OCI-LY7 (cell line): ENCODE results near the gene CD74. TPM values are rescaled to one million over a fixed set of nuclear protein-coding genes. Genes with fewer than 3 reads are reported as not detected.

Experiments used
- BruUV-seq: library from RNA; stranded (reverse); fragments of 400-500 nt; replicated peaks from 2 replicates; lab custom pipeline; 2021; lab: Mats Ljungman, UMichigan
- CTCF ChIA-PET: fragments of 300-600 bp; sonication (Branson Sonifier 250); formaldehyde crosslinking; loops from one replicate; lab custom pipeline; 2022; ENCODE audit warnings: antibody characterized with exemption; ENCODE audit not compliant: unreplicated experiment; lab: Charles Lee
- POLR2A ChIA-PET: fragments of 300-600 bp; sonication (Branson Sonifier 250); formaldehyde crosslinking; loops from one replicate; lab custom pipeline; 2022; ENCODE audit warnings: antibody characterized with exemption; lab: Charles Lee
- DNase-seq: peaks from one replicate; pipeline ENCODE4 v3.0.0-alpha.2; 2015; ENCODE audit warnings: low spot score
- H2AFZ ChIP-seq: fragments of 200-600 bp; sonication (generic), shearing (Covaris generic); 2 replicates; pipeline ENCODE4 v1.6.1; 2014; ENCODE audit warnings: mild to moderate bottlenecking, antibody characterized with exemption, low read length, moderate library complexity
- H3K27ac ChIP-seq: fragments of 200-600 bp; sonication (generic); 2 replicates; pipeline ENCODE4 v1.5.1; 2014; ENCODE audit warnings: mixed run types, low read depth, mild to moderate bottlenecking, moderate library complexity, low read length, inconsistent platforms; ENCODE audit not compliant: poor library complexity, severe bottlenecking
- H3K36me3 ChIP-seq: fragments of 200-600 bp; sonication (generic); 2 replicates; pipeline ENCODE4 v1.6.1; 2014; ENCODE audit warnings: mild to moderate bottlenecking, antibody characterized with exemption, low read length, moderate library complexity, mixed read lengths; ENCODE audit not compliant: insufficient read depth
- H3K4me1 ChIP-seq: fragments of 200-600 bp; sonication (generic); 2 replicates; pipeline ENCODE4 v1.5.1; 2014; ENCODE audit warnings: mild to moderate bottlenecking, low read length; ENCODE audit not compliant: insufficient read depth, poor library complexity, severe bottlenecking
- H3K4me2 ChIP-seq: fragments of 200-600 bp; sonication (generic); 2 replicates; pipeline ENCODE4 v1.6.1; 2014; ENCODE audit warnings: mild to moderate bottlenecking, low read length
- H3K4me3 ChIP-seq: fragments of 200-600 bp; sonication (generic); 2 replicates; pipeline ENCODE4 v1.5.1; 2014; ENCODE audit warnings: mild to moderate bottlenecking, low read depth, low read length; ENCODE audit not compliant: poor library complexity, severe bottlenecking
- H3K79me2 ChIP-seq: fragments of 200-600 bp; sonication (generic); 2 replicates; pipeline ENCODE4 v1.6.1; 2016; ENCODE audit warnings: low read depth, mild to moderate bottlenecking, low read length, moderate library complexity, mixed read lengths; ENCODE audit not compliant: insufficient read depth
- H3K9me2 ChIP-seq: fragments of 200-600 bp; sonication (generic); 2 replicates; pipeline ENCODE4 v1.6.1; 2016; ENCODE audit warnings: mild to moderate bottlenecking, low read length, mixed read lengths; ENCODE audit not compliant: insufficient read depth
- H3K9me3 ChIP-seq: fragments of 200-600 bp; sonication (generic); 2 replicates; pipeline ENCODE4 v1.6.1; 2014; ENCODE audit warnings: mild to moderate bottlenecking, mixed run types, low read length, mixed read lengths
- H4K20me1 ChIP-seq: fragments of 200-600 bp; sonication (generic); 2 replicates; pipeline ENCODE4 v1.6.1; 2014; ENCODE audit warnings: mild to moderate bottlenecking, antibody characterized with exemption, low read length, moderate library complexity, mixed read lengths; ENCODE audit not compliant: insufficient read depth
- EZH2phosphoT487 ChIP-seq: fragments of 200-600 bp; sonication (generic); IDR thresholded peaks from 2 replicates; pipeline ENCODE4 v1.6.1; 2018; ENCODE audit warnings: low read depth, borderline replicate concordance, mild to moderate bottlenecking, mixed run types, antibody characterized with exemption, low read length, moderate library complexity, mixed read lengths
- intact Hi-C: fragments of 100-400 bp; cut with micrococcal nuclease; formaldehyde crosslinking; loops from one replicate; pipeline ENCODE4 v1.10.0; 2022; ENCODE audit not compliant: unreplicated experiment
- total RNA-seq, 2 experiments: library from RNA; depleted of rRNA in 1 of 2; stranded (reverse); fragments of >200 nt in 1 of 2; shearing (Covaris generic) in 1 of 2; gene quantifications; 2 replicates each; pipeline ENCODE4 v1.2.3, GENCODE V29; 2014 to 2022
- TF ChIP-seq, protein P1 (sequence below): fragments of 200-600 bp; sonication (generic); conservative IDR thresholded peaks from 2 replicates; pipeline ENCODE4 v1.5.1; 2014; ENCODE audit warnings: mild to moderate bottlenecking, antibody characterized with exemption, low read length, moderate library complexity, mixed read lengths

CD74 gene
- total RNA-seq, 2 experiments from 2014 or later, result 1,759 to 3,686 TPM

DNA sequence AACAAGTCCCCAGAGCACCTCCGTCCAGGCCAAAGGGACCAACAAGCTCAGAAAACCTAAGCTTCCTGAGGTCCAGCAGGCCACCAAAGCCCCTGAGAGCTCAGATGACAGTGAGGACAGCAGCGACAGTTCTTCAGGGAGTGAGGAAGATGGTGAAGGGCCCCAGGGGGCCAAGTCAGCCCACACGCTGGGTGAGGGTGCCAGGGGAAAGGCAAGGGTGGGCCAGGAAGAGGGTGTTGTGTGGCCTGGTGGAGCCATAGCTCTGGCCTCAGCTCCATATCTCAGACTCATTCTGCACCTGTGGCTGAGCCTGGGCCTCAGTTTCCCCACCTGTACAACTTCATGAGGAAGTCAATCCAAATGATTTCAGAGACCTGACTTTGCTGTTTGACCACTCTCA lies 20.7 kb downstream of the CD74 start:
- Histone ChIP-seq H3K4me2 (no peak overlapping the region), H2AFZ (no peak overlapping the region), H3K4me1 (no peaks in the 10 kb centered on the region), H3K79me2 (no peaks in the 10 kb centered on the region), H3K27ac (no peak overlapping the region), H3K9me2 (no peaks in the 10 kb centered on the region), H4K20me1 (no peaks in the 10 kb centered on the region), H3K9me3 (no peaks in the 10 kb centered on the region), H3K4me3 (no peak overlapping the region), H3K36me3 (peaks cover 98% of the 10 kb centered on the region)
- POLR2A ChIA-PET, result no interaction called here
- no peak for DNase-seq
- no TSS peak for BruUV-seq
- TF ChIP-seq, protein P1, sequence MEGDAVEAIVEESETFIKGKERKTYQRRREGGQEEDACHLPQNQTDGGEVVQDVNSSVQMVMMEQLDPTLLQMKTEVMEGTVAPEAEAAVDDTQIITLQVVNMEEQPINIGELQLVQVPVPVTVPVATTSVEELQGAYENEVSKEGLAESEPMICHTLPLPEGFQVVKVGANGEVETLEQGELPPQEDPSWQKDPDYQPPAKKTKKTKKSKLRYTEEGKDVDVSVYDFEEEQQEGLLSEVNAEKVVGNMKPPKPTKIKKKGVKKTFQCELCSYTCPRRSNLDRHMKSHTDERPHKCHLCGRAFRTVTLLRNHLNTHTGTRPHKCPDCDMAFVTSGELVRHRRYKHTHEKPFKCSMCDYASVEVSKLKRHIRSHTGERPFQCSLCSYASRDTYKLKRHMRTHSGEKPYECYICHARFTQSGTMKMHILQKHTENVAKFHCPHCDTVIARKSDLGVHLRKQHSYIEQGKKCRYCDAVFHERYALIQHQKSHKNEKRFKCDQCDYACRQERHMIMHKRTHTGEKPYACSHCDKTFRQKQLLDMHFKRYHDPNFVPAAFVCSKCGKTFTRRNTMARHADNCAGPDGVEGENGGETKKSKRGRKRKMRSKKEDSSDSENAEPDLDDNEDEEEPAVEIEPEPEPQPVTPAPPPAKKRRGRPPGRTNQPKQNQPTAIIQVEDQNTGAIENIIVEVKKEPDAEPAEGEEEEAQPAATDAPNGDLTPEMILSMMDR, result no peak
- TF ChIP-seq EZH2phosphoT487, result no peak
- CTCF ChIA-PET, result no interaction called here
- intact Hi-C loops, result no loop called here

DNA sequence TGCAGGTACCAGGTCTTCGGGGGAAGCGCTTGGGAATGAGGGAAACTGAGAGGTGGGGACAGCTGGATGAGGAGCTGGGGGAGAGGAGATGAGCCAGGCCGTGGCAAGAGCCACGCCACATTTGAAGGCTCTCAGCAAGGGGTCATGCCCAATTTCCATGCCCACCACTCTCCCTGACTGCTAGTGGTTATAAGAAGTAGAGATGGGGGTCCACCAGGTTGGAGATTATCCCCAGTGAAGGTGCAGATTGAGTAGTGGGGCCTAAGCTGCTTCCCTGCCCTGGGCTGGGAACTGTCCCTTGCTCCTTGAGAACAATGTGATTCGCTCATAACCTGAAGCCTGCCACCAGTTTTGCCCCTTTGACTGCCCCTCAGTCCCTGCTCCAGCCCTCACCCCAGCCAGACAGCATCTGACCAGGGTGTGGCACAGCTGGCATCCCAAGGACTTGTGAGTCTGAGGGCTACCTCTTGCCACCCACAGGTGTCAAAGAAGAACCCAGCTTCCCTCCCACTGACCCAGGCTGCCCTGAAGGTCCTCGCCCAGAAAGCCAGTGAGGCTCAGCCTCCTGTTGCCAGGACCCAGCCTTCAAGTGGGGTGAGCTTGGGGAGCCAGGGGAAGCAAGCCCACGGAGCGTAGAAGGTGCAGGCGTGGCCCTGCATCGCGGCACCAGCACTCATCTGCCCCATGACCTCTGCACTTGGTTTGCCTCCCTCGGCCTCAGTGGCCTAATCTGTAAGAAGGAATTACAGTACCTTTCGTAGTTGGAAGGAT lies 21.5 kb downstream of the CD74 start:
- peaks cover 98% of the 10 kb centered on the region for H3K36me3 ChIP-seq
- no peak for TF ChIP-seq EZH2phosphoT487
- TF ChIP-seq, protein P1, result no peak
- CTCF ChIA-PET, result no interaction called here

DNA sequence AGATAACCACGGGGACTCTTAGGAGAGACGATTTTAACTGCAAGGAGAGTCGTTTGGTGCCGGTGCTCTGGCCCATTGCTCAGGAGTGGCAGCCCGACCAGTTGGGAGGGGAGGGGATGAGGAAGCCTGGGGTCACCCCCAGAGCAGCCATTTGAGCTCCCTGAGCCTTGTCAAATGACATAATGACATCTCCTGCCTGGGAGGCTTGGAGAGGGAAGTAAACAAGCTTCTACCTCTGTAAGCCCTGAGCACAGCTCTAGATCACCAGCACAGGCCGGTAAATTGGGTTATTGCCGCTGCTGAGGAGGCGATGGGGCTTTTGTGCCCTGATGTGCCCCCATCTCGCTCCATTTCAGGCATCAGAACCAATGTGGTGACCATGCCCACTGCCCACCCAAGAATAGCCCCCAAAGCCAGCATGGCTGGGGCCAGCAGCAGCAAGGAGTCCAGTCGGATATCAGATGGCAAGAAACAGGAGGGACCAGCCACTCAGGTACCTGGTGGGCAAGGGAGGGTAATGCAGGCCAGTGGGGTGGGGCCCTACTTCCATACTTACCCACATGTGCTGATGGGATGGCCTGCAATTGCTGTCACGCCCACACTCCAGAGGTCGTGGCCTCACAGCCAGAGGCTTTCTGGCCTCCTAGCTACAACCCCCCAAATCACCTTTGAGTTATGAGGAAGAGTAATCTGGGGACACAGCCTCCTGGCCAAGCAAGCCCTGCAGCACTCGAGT lies 23.0 kb downstream of the CD74 start:
- no peak overlapping the region for H2AFZ ChIP-seq
- ChIA-PET POLR2A (no interaction called here), CTCF (no interaction called here)
- intact Hi-C loops, result no loop called here
- H3K27ac ChIP-seq, result no peak overlapping the region
- no peaks in the 10 kb centered on the region for H3K9me3 ChIP-seq
- no peaks in the 10 kb centered on the region for H3K9me2 ChIP-seq
- no peak for DNase-seq
- H3K4me1 ChIP-seq, result no peaks in the 10 kb centered on the region
- H3K4me3 ChIP-seq, result no peak overlapping the region
- no peak overlapping the region for H3K4me2 ChIP-seq
- H3K79me2 ChIP-seq, result no peaks in the 10 kb centered on the region
- H4K20me1 ChIP-seq, result no peaks in the 10 kb centered on the region
- no TSS peak for BruUV-seq
- TF ChIP-seq EZH2phosphoT487, result no peak
- TF ChIP-seq, protein P1, result no peak
- peaks cover 98% of the 10 kb centered on the region for H3K36me3 ChIP-seq

More for the DNA sequence above, 21.5 kb downstream of the CD74 start:
- Histone ChIP-seq H3K4me1 (no peaks in the 10 kb centered on the region), H3K4me2 (no peak overlapping the region), H3K9me2 (no peaks in the 10 kb centered on the region), H3K27ac (no peak overlapping the region), H3K4me3 (no peak overlapping the region), H4K20me1 (no peaks in the 10 kb centered on the region), H2AFZ (no peak overlapping the region), H3K79me2 (no peaks in the 10 kb centered on the region), H3K9me3 (no peaks in the 10 kb centered on the region)
- no TSS peak for BruUV-seq
- POLR2A ChIA-PET, result no interaction called here
- no peak for DNase-seq
- intact Hi-C loops, result no loop called here
